Nephron progenitor cell (in vitro differentiated cells): ENCODE data around the gene PCP2.

ENCODE experiments used
- DNase-seq: peaks from one replicate; pipeline ENCODE4 v3.0.0; 2021
- H3K27ac Mint-ChIP-seq: 2 replicates; pipeline ENCODE4 v1.8.0; 2021; ENCODE audit warnings: mild to moderate bottlenecking, moderate library complexity, mixed read lengths
- H3K27me3 Mint-ChIP-seq: 2 replicates; pipeline ENCODE4 v1.8.0; 2021; ENCODE audit warnings: mild to moderate bottlenecking, low read depth, mixed read lengths; ENCODE audit not compliant: poor library complexity
- H3K36me3 Mint-ChIP-seq: 2 replicates; pipeline ENCODE4 v1.8.0; 2021; ENCODE audit warnings: low read depth, mixed read lengths
- H3K4me1 Mint-ChIP-seq: 2 replicates; pipeline ENCODE4 v1.8.0; 2021; ENCODE audit warnings: mixed read lengths
- H3K4me3 Mint-ChIP-seq: 2 replicates; pipeline ENCODE4 v1.8.0; 2021; ENCODE audit warnings: mild to moderate bottlenecking, moderate library complexity, mixed read lengths
- H3K9me3 Mint-ChIP-seq: 2 replicates; pipeline ENCODE4 v1.8.0; 2021; ENCODE audit warnings: mild to moderate bottlenecking, moderate library complexity, mixed read lengths
- CTCF ChIP-seq: fragments of 200-600 bp; sonication (generic); IDR thresholded peaks from 2 replicates; pipeline ENCODE4 v1.5.0; 2021; ENCODE audit warnings: antibody characterized with exemption

Gene PCP2

GRCh38 chr19:7637374-7638256, 4.1 kb upstream of the PCP2 start:
- H3K27ac Mint-ChIP-seq, result no peak overlapping the region
- H3K27me3 Mint-ChIP-seq, result peaks cover 32% of the 10 kb centered on the region
- H3K4me3 Mint-ChIP-seq, result peak overlapping the region; percentile 77
- peaks cover 10% of the 10 kb centered on the region for H3K4me1 Mint-ChIP-seq
- no peaks in the 10 kb centered on the region for H3K36me3 Mint-ChIP-seq
- no peaks in the 10 kb centered on the region for H3K9me3 Mint-ChIP-seq
- DNase-seq, result no peak
- no peak for TF ChIP-seq CTCF

GRCh38 chr19:7636691-7637373, 3.3 kb upstream of the PCP2 start, which contains the start of gene STXBP2:
TSS of gene STXBP2 (plus strand) at chr19:7637110. CDS start at chr19:7637150, 40 bp downstream.
- Mint-ChIP-seq H3K27me3 (peaks cover 32% of the 10 kb centered on the region), H3K27ac (no peak within 1 kb of the TSS), H3K4me1 (peaks cover 10% of the 10 kb centered on the region), H3K9me3 (no peaks in the 10 kb centered on the region), H3K36me3 (no peaks in the 10 kb centered on the region), H3K4me3 (peak within 1 kb of the TSS; percentile 77)
- DNase-seq, result peak; percentile 83
- TF ChIP-seq CTCF, result no peak

- peak overlapping the region; percentile 77 for H3K4me3 Mint-ChIP-seq
- no peak for TF ChIP-seq CTCF
- H3K27me3 Mint-ChIP-seq, result peaks cover 32% of the 10 kb centered on the region
Observed at GRCh38 chr19:7636317-7636690, 2.8 kb upstream of the PCP2 start.

GRCh38 chr19:7635670-7636069, 2.2 kb upstream of the PCP2 start:
- H3K4me3 Mint-ChIP-seq, result peak overlapping the region; percentile 77
- H3K27ac Mint-ChIP-seq, result no peak overlapping the region
- peaks cover 14% of the 10 kb centered on the region for H3K4me1 Mint-ChIP-seq
- no peak for TF ChIP-seq CTCF
- no peaks in the 10 kb centered on the region for H3K36me3 Mint-ChIP-seq
- H3K9me3 Mint-ChIP-seq, result no peaks in the 10 kb centered on the region
- peaks cover 32% of the 10 kb centered on the region for H3K27me3 Mint-ChIP-seq
- no peak for DNase-seq

More at GRCh38 chr19:7636317-7636690, 2.8 kb upstream of the PCP2 start:
- H3K36me3 Mint-ChIP-seq, result no peaks in the 10 kb centered on the region
- peaks cover 10% of the 10 kb centered on the region for H3K4me1 Mint-ChIP-seq
- DNase-seq, result no peak
- H3K27ac Mint-ChIP-seq, result no peak overlapping the region
- no peaks in the 10 kb centered on the region for H3K9me3 Mint-ChIP-seq

GRCh38 chr19:7632340-7633203, 947 bp downstream of the PCP2 start:
- Mint-ChIP-seq H3K27me3 (peaks cover 23% of the 10 kb centered on the region), H3K27ac (no peak overlapping the region), H3K9me3 (no peaks in the 10 kb centered on the region), H3K36me3 (no peaks in the 10 kb centered on the region), H3K4me1 (peaks cover 45% of the 10 kb centered on the region), H3K4me3 (no peak overlapping the region)
- DNase-seq, result no peak
- no peak for TF ChIP-seq CTCF
